ENCODE data around the gene SMIM35. TPM values are rescaled to one million over a fixed set of nuclear protein-coding genes. Genes with fewer than 3 reads are reported as not detected.

SMIM35 gene
- total and polyA plus RNA-seq, 2 donors (not counting 3 experiments of a cell fraction or from before 2014, with no cell fraction given): not detected

- TF ChIP-seq MYC (IDR thresholded peaks at IDR 0.05; ENCODE audit: low read depth, low read length) (no peak), POLR2AphosphoS5 (IDR thresholded peaks at IDR 0.05; ENCODE audit: insufficient read depth, low read depth, low read length) (no peak), EZH2 (IDR thresholded peaks at IDR 0.05; ENCODE audit: borderline replicate concordance, low read depth, low read length, severe bottlenecking) (no peak), MAX (IDR thresholded peaks at IDR 0.05; ENCODE audit: insufficient read depth, insufficient read length) (no peak), FOS (IDR thresholded peaks at IDR 0.05; ENCODE audit: borderline replicate concordance, insufficient read depth, low read length) (no peak), GATA2 (IDR thresholded peaks at IDR 0.05; ENCODE audit: insufficient read depth, insufficient read length, low read depth, low read length) (no peak), POLR2A (IDR thresholded peaks at IDR 0.05; ENCODE audit: low read depth, low read length) (no peak), CTCF (IDR thresholded peaks at IDR 0.05; ENCODE audit: extremely low read depth in 1 of 2, insufficient read depth in 1 of 2, low read depth in 1 of 2, low read length in 2 of 2) (no peak), JUN (IDR thresholded peaks at IDR 0.05; ENCODE audit: borderline replicate concordance, insufficient read depth, insufficient read length, low read depth) (no peak)
- DNase-seq (ENCODE audit: low read depth, low spot score): no peak
- Histone ChIP-seq H3K4me3 (replicated peaks in 1 of 3; ENCODE audit: insufficient read depth in 1 of 3, low read depth in 1 of 3, low read length in 3 of 3) (no peak overlapping the region), H3K4me2 (ENCODE audit: insufficient read depth, low read length) (no peak overlapping the region), H3K36me3 (ENCODE audit: control insufficient read depth in 2 of 2, extremely low read depth in 1 of 2, insufficient read depth in 2 of 2, low read length in 2 of 2) (no peaks in the 10 kb centered on the region), H2AFZ (ENCODE audit: low read depth, low read length) (no peak overlapping the region), H3K9me3 (replicated peaks; ENCODE audit: control insufficient read depth, insufficient read depth, low read length) (no peaks in the 10 kb centered on the region), H4K20me1 (replicated peaks; ENCODE audit: control insufficient read depth, extremely low read depth, insufficient read depth, low read length) (no peaks in the 10 kb centered on the region), H3K27ac (ENCODE audit: insufficient read depth, low read depth, low read length) (no peak overlapping the region), H3K9ac (replicated peaks; ENCODE audit: extremely low read depth, insufficient read depth, low read length) (no peak overlapping the region), H3K79me2 (ENCODE audit: control insufficient read depth, insufficient read depth, low read length) (no peaks in the 10 kb centered on the region), H3K9me1 (replicated peaks; ENCODE audit: control insufficient read depth, extremely low read depth, insufficient read depth, low read length) (no peaks in the 10 kb centered on the region), H3K27me3 (ENCODE audit: control insufficient read depth in 2 of 2, insufficient read depth in 2 of 2, low read length in 2 of 2) (peaks cover 0 to 2% of the 10 kb centered on the region in 2 experiments), H3K4me1 (ENCODE audit: control insufficient read depth, extremely low read depth, insufficient read depth, low read length) (peaks cover 28% of the 10 kb centered on the region)
- CTCF ChIA-PET: interaction anchor here (1.1 to 4.1 kb wide), 3 partner anchors 12 to 129 kb away, joined by 3 to 32 read pairs (median 4); partner anchors contain the start of gene IL10RA
- no TSS peak for BruUV-seq (replicated peaks)
- intact Hi-C loops (cut with micrococcal nuclease): loop anchor here (2.0 kb wide), 1 partner anchor 29 kb away; no protein-coding TSS in a partner anchor
- FAIRE-seq: no peak
- POLR2A ChIA-PET: no interaction called here
- dilution Hi-C loops (cut with MboI; ENCODE audit: extremely low pct_ligation_motif_present, low sequenced_read_pairs): no loop called here
Measured at GRCh38 chr11:117973503-117973860, 113.3 kb downstream of the SMIM35 start.

All from endothelial cell of umbilical vein (primary cell).